ENCODE results near the gene TMUB1.
"Not testable (repeated sequence)": the region's sequence is repeated elsewhere in the genome, so short reads cannot be mapped to it uniquely, and the experiment has no call there.

Gene TMUB1

DNA sequence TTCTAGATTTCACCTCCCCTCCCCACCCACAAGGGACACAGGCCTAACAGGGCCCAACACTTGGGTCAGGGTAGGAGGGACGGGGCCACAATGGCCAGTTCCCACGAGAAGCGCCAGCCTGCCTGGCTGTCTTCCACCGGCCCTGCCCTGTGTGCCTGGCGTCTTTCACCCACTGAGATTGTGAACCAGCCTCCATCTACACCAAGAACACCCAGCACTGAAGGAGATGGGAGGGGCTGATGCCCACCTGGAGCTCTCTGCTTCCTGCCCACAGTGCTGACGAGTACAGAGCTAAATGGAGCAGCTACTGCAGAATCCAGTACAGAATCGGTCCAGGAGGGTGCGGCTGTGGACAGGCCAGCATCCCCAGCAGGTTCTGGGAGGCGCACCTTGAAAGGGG, 37.3 kb downstream of the TMUB1 start:
- no peak overlapping the region for H4K12ac ChIP-seq (ENCODE audit: low read depth, low read length)
- no peak overlapping the region for H2BK120ac ChIP-seq (ENCODE audit: insufficient read depth, low read length, poor library complexity)
- peaks cover 6% of the 10 kb centered on the region for H3K9me3 ChIP-seq (ENCODE audit: insufficient read depth, low read depth, low read length)
- H3K36me3 ChIP-seq (ENCODE audit: control insufficient read depth in 1 of 2, insufficient read depth in 2 of 2, low read length in 2 of 2): peaks cover 26 to 31% of the 10 kb centered on the region in 2 experiments
- no peak overlapping the region for H2BK12ac ChIP-seq (ENCODE audit: low read length)
- no peak overlapping the region for H4K8ac ChIP-seq (ENCODE audit: low read depth, low read length)
- H3K4me3 ChIP-seq (ENCODE audit: low read depth, low read length): no peak overlapping the region
- no peak overlapping the region for H3K18ac ChIP-seq (ENCODE audit: low read length)
- DNase-seq: no peak
- H3K27ac ChIP-seq (ENCODE audit: low read depth, low read length): no peak overlapping the region
- H2AFZ ChIP-seq (ENCODE audit: insufficient read depth, low read length, poor library complexity): no peak overlapping the region
- H3K4ac ChIP-seq (ENCODE audit: low read depth, low read length): no peak overlapping the region
- no peak overlapping the region for H3K14ac ChIP-seq (ENCODE audit: low read length)
- H3K4me1 ChIP-seq (ENCODE audit: control insufficient read depth in 1 of 2, insufficient read depth in 2 of 2, low read length in 2 of 2): peaks cover 1 to 3% of the 10 kb centered on the region in 2 experiments
- H3K23ac ChIP-seq (ENCODE audit: low read length): no peak overlapping the region
- H3K9ac ChIP-seq (ENCODE audit: low read length): no peak overlapping the region
- H2AK5ac ChIP-seq (ENCODE audit: low read length): no peak overlapping the region
- peaks cover 7% of the 10 kb centered on the region for H3K27me3 ChIP-seq (ENCODE audit: insufficient read depth, low read length)
- no peak overlapping the region for H3K4me2 ChIP-seq (ENCODE audit: low read length)
- no peaks in the 10 kb centered on the region for H3K79me2 ChIP-seq (ENCODE audit: control insufficient read depth, insufficient read depth, low read length, poor library complexity)
- H2BK5ac ChIP-seq (ENCODE audit: low read depth, low read length, poor library complexity): no peak overlapping the region
- H3K79me1 ChIP-seq (ENCODE audit: low read length): no peaks in the 10 kb centered on the region
- H4K91ac ChIP-seq (ENCODE audit: low read depth, low read length): no peak overlapping the region
- no CpG with 5 or more reads among the region's 9 CpGs for WGBS (ENCODE audit: extremely low coverage, insufficient coverage, insufficient read length)

DNA sequence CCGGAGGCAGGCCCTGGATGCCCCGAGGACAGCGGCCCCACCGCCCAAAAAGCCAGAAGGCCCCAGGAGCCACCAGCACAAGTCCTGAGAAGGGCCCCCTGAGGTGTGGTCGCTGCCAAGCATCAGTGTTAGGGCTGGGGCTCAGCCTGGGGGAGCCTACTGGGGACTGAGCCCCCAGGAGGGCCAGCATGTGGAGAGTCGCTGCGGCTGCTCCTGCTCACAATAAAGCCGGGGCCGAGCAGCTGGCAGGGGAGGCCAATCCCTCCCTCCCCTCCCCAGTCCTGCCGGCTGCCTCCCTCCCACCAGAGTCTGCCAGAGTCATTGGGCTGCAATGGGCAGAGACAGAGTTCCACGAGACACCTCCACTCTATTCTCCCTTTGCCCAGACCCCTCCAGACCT, 38.0 kb downstream of the TMUB1 start:
- no peak overlapping the region for H2BK120ac ChIP-seq (ENCODE audit: insufficient read depth, low read length, poor library complexity)
- no peaks in the 10 kb centered on the region for H3K27me3 ChIP-seq (ENCODE audit: insufficient read depth, low read length)
- H3K36me3 ChIP-seq (ENCODE audit: control insufficient read depth in 1 of 2, insufficient read depth in 2 of 2, low read length in 2 of 2): peaks cover 26 to 33% of the 10 kb centered on the region in 2 experiments
- H3K14ac ChIP-seq (ENCODE audit: low read length): no peak overlapping the region
- H4K12ac ChIP-seq (ENCODE audit: low read depth, low read length): no peak overlapping the region
- no peak overlapping the region for H2BK5ac ChIP-seq (ENCODE audit: low read depth, low read length, poor library complexity)
- peaks cover 2% of the 10 kb centered on the region for H3K79me1 ChIP-seq (ENCODE audit: low read length)
- no peak overlapping the region for H4K8ac ChIP-seq (ENCODE audit: low read depth, low read length)
- no peak overlapping the region for H3K4me2 ChIP-seq (ENCODE audit: low read length)
- no peak overlapping the region for H3K23ac ChIP-seq (ENCODE audit: low read length)
- H4K91ac ChIP-seq (ENCODE audit: low read depth, low read length): no peak overlapping the region
- no peak overlapping the region for H2AK5ac ChIP-seq (ENCODE audit: low read length)
- no peak overlapping the region for H3K27ac ChIP-seq (ENCODE audit: low read depth, low read length)
- no peak for DNase-seq
- no peaks in the 10 kb centered on the region for H3K79me2 ChIP-seq (ENCODE audit: control insufficient read depth, insufficient read depth, low read length, poor library complexity)
- no peak overlapping the region for H2AFZ ChIP-seq (ENCODE audit: insufficient read depth, low read length, poor library complexity)
- H3K4me3 ChIP-seq (ENCODE audit: low read depth, low read length): no peak overlapping the region
- whole genome bisulfite sequencing (ENCODE audit: extremely low coverage, insufficient coverage, insufficient read length): no CpG with 5 or more reads among the region's 11 CpGs
- H3K4me1 ChIP-seq (ENCODE audit: control insufficient read depth in 1 of 2, insufficient read depth in 2 of 2, low read length in 2 of 2): peaks cover under 1 to 2% of the 10 kb centered on the region in 2 experiments
- no peak overlapping the region for H3K4ac ChIP-seq (ENCODE audit: low read depth, low read length)
- peaks cover 6% of the 10 kb centered on the region for H3K9me3 ChIP-seq (ENCODE audit: insufficient read depth, low read depth, low read length)
- H2BK12ac ChIP-seq (ENCODE audit: low read length): no peak overlapping the region
- no peak overlapping the region for H3K18ac ChIP-seq (ENCODE audit: low read length)
- no peak overlapping the region for H3K9ac ChIP-seq (ENCODE audit: low read length)

DNA sequence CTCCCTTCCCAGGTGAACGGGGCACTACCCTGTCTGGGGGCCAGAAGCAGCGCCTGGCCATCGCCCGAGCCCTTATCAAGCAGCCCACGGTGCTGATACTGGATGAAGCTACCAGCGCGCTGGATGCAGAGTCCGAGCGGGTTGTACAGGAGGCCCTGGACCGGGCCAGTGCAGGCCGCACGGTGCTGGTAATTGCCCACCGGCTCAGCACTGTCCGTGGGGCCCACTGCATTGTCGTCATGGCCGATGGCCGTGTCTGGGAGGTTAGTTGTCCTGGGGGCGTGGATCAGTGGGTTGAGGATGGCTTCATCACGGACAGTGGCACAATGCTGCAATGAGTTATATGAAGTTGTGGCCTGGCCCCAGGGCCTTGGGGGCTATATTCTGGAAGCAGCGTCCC, 39.3 kb downstream of the TMUB1 start:
- Histone ChIP-seq H3K23ac (ENCODE audit: low read length) (no peak overlapping the region), H3K9me3 (ENCODE audit: insufficient read depth, low read depth, low read length) (peaks cover 3% of the 10 kb centered on the region), H3K4me3 (ENCODE audit: low read depth, low read length) (no peak overlapping the region), H3K27ac (ENCODE audit: low read depth, low read length) (no peak overlapping the region), H2BK120ac (ENCODE audit: insufficient read depth, low read length, poor library complexity) (no peak overlapping the region), H2BK5ac (ENCODE audit: low read depth, low read length, poor library complexity) (no peak overlapping the region), H3K4ac (ENCODE audit: low read depth, low read length) (no peak overlapping the region), H4K91ac (ENCODE audit: low read depth, low read length) (no peak overlapping the region), H3K18ac (ENCODE audit: low read length) (no peak overlapping the region), H3K4me1 (ENCODE audit: control insufficient read depth in 1 of 2, insufficient read depth in 2 of 2, low read length in 2 of 2) (peaks cover 12 to 13% of the 10 kb centered on the region in 2 experiments), H2AFZ (ENCODE audit: insufficient read depth, low read length, poor library complexity) (no peak overlapping the region), H3K4me2 (ENCODE audit: low read length) (no peak overlapping the region), H2AK5ac (ENCODE audit: low read length) (no peak overlapping the region), H3K36me3 (ENCODE audit: control insufficient read depth in 1 of 2, insufficient read depth in 2 of 2, low read length in 2 of 2) (peaks cover 26 to 33% of the 10 kb centered on the region in 2 experiments), H3K27me3 (ENCODE audit: insufficient read depth, low read length) (no peaks in the 10 kb centered on the region), H2BK12ac (ENCODE audit: low read length) (no peak overlapping the region), H3K14ac (ENCODE audit: low read length) (no peak overlapping the region), H4K12ac (ENCODE audit: low read depth, low read length) (no peak overlapping the region), H3K79me1 (ENCODE audit: low read length) (peaks cover 8% of the 10 kb centered on the region), H3K9ac (ENCODE audit: low read length) (no peak overlapping the region), H3K79me2 (ENCODE audit: control insufficient read depth, insufficient read depth, low read length, poor library complexity) (no peaks in the 10 kb centered on the region), H4K8ac (ENCODE audit: low read depth, low read length) (no peak overlapping the region)
- WGBS (ENCODE audit: extremely low coverage, insufficient coverage, insufficient read length): no CpG with 5 or more reads among the region's 20 CpGs
- DNase-seq: no peak

DNA sequence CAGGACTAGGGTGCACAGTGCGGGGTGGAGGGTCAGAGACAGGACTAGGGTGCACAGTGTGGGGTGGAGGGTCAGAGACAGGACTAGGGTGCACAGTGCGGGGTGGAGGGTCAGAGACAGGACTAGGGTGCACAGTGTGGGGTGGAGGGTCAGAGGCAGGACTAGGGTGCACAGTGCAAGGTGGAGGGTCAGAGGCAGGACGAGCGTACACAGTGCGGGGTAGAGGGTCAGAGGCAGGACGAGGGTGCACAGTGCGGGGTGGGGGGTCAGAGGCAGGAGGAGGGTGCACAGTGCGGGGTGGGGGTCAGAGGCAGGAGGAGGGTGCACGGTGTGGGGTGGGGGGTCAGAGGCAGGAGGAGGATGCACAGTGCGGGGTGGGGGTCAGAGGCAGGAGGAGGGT, 39.8 kb downstream of the TMUB1 start:
- not testable (repeated sequence) for H3K79me2 ChIP-seq (ENCODE audit: control insufficient read depth, insufficient read depth, low read length, poor library complexity); H3K4me3 ChIP-seq (ENCODE audit: low read depth, low read length); H4K91ac ChIP-seq (ENCODE audit: low read depth, low read length); H2AK5ac ChIP-seq (ENCODE audit: low read length); H2BK120ac ChIP-seq (ENCODE audit: insufficient read depth, low read length, poor library complexity); H2BK12ac ChIP-seq (ENCODE audit: low read length); H3K4me2 ChIP-seq (ENCODE audit: low read length); H3K18ac ChIP-seq (ENCODE audit: low read length); H3K9me3 ChIP-seq (ENCODE audit: insufficient read depth, low read depth, low read length); H3K4ac ChIP-seq (ENCODE audit: low read depth, low read length); H3K9ac ChIP-seq (ENCODE audit: low read length); DNase-seq; H3K27ac ChIP-seq (ENCODE audit: low read depth, low read length); H3K14ac ChIP-seq (ENCODE audit: low read length); H3K27me3 ChIP-seq (ENCODE audit: insufficient read depth, low read length); H2AFZ ChIP-seq (ENCODE audit: insufficient read depth, low read length, poor library complexity); H4K12ac ChIP-seq (ENCODE audit: low read depth, low read length); H2BK5ac ChIP-seq (ENCODE audit: low read depth, low read length, poor library complexity); H3K23ac ChIP-seq (ENCODE audit: low read length); H4K8ac ChIP-seq (ENCODE audit: low read depth, low read length)
- peaks cover 17 to 18% of the 10 kb centered on the region in 2 experiments for H3K4me1 ChIP-seq (ENCODE audit: control insufficient read depth in 1 of 2, insufficient read depth in 2 of 2, low read length in 2 of 2)
- no CpG with 5 or more reads among the region's 10 CpGs for WGBS (ENCODE audit: extremely low coverage, insufficient coverage, insufficient read length)
- H3K36me3 ChIP-seq (ENCODE audit: control insufficient read depth in 1 of 2, insufficient read depth in 2 of 2, low read length in 2 of 2): peaks cover 26 to 33% of the 10 kb centered on the region in 2 experiments
- peaks cover 11% of the 10 kb centered on the region for H3K79me1 ChIP-seq (ENCODE audit: low read length)
